Measurements from ENCODE around the gene PTPN11. TPM values are rescaled to one million over a fixed set of nuclear protein-coding genes. Genes with fewer than 3 reads are reported as not detected.

Gene PTPN11
- total RNA-seq, 1 donor from 2014 or later, result 77.3 TPM

DNA sequence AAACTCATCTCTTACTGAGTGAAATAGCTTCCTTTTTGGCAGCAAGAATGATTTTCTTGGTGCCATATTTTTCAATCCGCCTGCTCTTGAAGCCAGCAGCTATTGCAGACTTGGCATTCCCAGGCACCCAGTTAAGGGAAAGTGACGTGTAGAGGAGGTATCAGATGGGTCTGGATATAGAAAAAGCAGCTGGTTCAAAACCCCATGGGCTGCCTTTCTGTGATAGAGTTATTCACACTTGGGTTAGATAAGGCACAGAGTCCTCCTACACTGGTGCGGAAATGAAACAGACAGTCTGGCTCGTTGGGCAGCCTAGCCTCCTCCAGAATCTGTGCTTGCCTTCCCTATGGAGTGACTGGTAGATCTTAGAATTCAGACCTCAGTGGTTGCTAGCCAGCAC is 62.2 kb downstream of the PTPN11 start:
- Mint-ChIP-seq H3K27ac (no peak overlapping the region), H3K9me3 (ENCODE audit: low read depth) (no peaks in the 10 kb centered on the region), H3K27me3 (no peaks in the 10 kb centered on the region), H3K4me3 (ENCODE audit: low read depth) (no peak overlapping the region), H3K36me3 (ENCODE audit: insufficient read depth) (peaks cover 49% of the 10 kb centered on the region), H3K4me1 (ENCODE audit: low read depth) (no peaks in the 10 kb centered on the region)
- DNase-seq (ENCODE audit: low spot score, unreplicated experiment), result no peak
- TF ChIP-seq, protein P1, sequence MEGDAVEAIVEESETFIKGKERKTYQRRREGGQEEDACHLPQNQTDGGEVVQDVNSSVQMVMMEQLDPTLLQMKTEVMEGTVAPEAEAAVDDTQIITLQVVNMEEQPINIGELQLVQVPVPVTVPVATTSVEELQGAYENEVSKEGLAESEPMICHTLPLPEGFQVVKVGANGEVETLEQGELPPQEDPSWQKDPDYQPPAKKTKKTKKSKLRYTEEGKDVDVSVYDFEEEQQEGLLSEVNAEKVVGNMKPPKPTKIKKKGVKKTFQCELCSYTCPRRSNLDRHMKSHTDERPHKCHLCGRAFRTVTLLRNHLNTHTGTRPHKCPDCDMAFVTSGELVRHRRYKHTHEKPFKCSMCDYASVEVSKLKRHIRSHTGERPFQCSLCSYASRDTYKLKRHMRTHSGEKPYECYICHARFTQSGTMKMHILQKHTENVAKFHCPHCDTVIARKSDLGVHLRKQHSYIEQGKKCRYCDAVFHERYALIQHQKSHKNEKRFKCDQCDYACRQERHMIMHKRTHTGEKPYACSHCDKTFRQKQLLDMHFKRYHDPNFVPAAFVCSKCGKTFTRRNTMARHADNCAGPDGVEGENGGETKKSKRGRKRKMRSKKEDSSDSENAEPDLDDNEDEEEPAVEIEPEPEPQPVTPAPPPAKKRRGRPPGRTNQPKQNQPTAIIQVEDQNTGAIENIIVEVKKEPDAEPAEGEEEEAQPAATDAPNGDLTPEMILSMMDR (IDR thresholded peaks at IDR 0.05; ENCODE audit: unreplicated experiment), result no peak

DNA sequence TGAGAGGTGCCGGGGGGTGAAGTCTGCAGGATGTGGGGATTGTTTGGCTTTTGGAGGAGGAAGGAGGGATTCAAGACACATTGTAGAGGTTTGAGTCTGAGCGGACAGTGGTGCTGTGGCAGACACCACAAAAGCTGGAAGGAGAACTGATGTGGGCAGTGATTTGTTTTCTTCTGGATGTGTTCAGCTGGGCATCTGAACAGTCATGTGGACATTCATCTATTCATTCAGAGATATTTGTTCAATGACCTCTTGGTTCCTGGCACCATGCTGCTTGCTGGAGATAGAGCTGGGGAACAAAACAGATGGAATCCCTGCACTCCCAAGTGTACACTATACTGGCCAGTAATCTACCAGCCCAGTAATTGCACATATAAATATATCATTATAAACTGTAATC is 64.0 kb downstream of the PTPN11 start:
- H3K27me3 Mint-ChIP-seq, result no peaks in the 10 kb centered on the region
- H3K27ac Mint-ChIP-seq, result no peak overlapping the region
- H3K4me3 Mint-ChIP-seq (ENCODE audit: low read depth), result no peak overlapping the region
- TF ChIP-seq, protein P1 (IDR thresholded peaks at IDR 0.05; ENCODE audit: unreplicated experiment), result no peak
- peaks cover 47% of the 10 kb centered on the region for H3K36me3 Mint-ChIP-seq (ENCODE audit: insufficient read depth)
- H3K4me1 Mint-ChIP-seq (ENCODE audit: low read depth), result no peaks in the 10 kb centered on the region
- no peaks in the 10 kb centered on the region for H3K9me3 Mint-ChIP-seq (ENCODE audit: low read depth)
- DNase-seq (ENCODE audit: low spot score, unreplicated experiment), result no peak

DNA sequence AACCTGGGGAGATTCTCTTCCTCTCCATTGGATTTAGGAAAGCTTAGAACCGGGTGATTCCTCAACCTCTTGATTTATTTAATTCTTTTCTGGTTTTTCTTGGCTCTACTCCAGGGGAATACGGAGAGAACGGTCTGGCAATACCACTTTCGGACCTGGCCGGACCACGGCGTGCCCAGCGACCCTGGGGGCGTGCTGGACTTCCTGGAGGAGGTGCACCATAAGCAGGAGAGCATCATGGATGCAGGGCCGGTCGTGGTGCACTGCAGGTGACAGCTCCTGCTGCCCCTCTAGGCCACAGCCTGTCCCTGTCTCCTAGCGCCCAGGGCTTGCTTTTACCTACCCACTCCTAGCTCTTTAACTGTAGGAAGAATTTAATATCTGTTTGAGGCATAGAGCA is 67.6 kb downstream of the PTPN11 start:
- Mint-ChIP-seq H3K36me3 (ENCODE audit: insufficient read depth) (peaks cover 36% of the 10 kb centered on the region), H3K4me3 (ENCODE audit: low read depth) (no peak overlapping the region), H3K4me1 (ENCODE audit: low read depth) (no peaks in the 10 kb centered on the region), H3K27ac (no peak overlapping the region), H3K9me3 (ENCODE audit: low read depth) (no peaks in the 10 kb centered on the region), H3K27me3 (no peaks in the 10 kb centered on the region)
- TF ChIP-seq, protein P1 (IDR thresholded peaks at IDR 0.05; ENCODE audit: unreplicated experiment), result no peak
- no peak for DNase-seq (ENCODE audit: low spot score, unreplicated experiment)

DNA sequence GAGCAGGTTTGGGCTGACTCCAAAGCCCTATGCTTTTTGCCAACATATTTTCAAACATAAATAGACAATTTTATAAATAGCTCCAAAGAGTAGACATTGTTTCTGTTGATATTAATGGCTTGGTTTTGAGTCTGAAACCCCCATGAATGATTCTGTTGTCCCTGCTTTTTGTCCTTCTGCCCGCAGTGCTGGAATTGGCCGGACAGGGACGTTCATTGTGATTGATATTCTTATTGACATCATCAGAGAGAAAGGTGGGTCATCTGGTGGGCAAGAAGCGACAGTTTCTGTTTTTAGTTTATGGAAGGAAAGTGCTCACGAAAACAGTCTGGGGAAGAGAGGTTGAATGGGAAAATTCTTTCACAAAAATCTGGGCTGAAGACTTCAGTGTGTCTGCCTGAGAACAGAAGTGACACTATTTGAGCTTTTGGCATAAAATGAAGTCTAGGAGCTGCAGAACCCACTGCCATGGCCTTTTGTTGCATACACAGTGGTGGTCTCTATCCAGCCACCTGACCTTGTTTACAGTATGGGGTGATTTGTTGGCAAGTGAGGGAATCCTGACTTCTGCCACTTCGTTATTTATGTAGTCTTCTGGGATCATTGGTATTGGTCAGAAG is 69.6 kb downstream of the PTPN11 start:
- TF ChIP-seq, protein P1 (IDR thresholded peaks at IDR 0.05; ENCODE audit: unreplicated experiment), result no peak
- no peaks in the 10 kb centered on the region for H3K4me1 Mint-ChIP-seq (ENCODE audit: low read depth)
- no peak overlapping the region for H3K4me3 Mint-ChIP-seq (ENCODE audit: low read depth)
- no peaks in the 10 kb centered on the region for H3K9me3 Mint-ChIP-seq (ENCODE audit: low read depth)
- peaks cover 36% of the 10 kb centered on the region for H3K36me3 Mint-ChIP-seq (ENCODE audit: insufficient read depth)
- DNase-seq (ENCODE audit: low spot score, unreplicated experiment), result no peak
- H3K27me3 Mint-ChIP-seq, result no peaks in the 10 kb centered on the region
- H3K27ac Mint-ChIP-seq, result no peak overlapping the region

DNA sequence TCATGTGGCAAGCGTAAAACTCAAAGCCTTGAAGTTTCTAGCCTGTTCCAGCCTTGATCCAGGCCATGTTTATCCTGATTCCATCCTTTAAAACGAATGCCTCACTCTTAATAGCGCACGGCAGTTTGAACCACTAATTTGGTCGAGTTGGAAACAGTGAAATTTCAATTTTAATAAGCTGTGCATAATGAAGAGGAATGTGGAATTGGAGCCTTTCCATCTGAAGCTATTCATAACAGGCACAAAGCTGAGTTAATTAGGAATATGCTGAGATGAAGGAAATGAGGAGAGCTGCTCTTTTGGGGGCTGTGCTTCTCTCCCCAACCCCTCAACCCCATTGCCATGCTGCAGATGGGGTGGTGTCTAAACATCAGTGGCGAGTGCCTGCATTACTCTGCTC is 70.7 kb downstream of the PTPN11 start:
- H3K9me3 Mint-ChIP-seq (ENCODE audit: low read depth), result no peaks in the 10 kb centered on the region
- no peak overlapping the region for H3K27ac Mint-ChIP-seq
- H3K27me3 Mint-ChIP-seq, result no peaks in the 10 kb centered on the region
- H3K36me3 Mint-ChIP-seq (ENCODE audit: insufficient read depth), result peaks cover 33% of the 10 kb centered on the region
- H3K4me3 Mint-ChIP-seq (ENCODE audit: low read depth), result no peak overlapping the region
- no peak for DNase-seq (ENCODE audit: low spot score, unreplicated experiment)
- TF ChIP-seq, protein P1 (IDR thresholded peaks at IDR 0.05; ENCODE audit: unreplicated experiment), result no peak
- no peaks in the 10 kb centered on the region for H3K4me1 Mint-ChIP-seq (ENCODE audit: low read depth)
